Keratinocyte (primary cell): ENCODE measurements around the gene BAZ2B. TPM values are rescaled to one million over a fixed set of nuclear protein-coding genes. Genes with fewer than 3 reads are reported as not detected.
A peak's percentile ranks its signal among the peaks of the same experiment; 100 is the strongest.

Experiments used
- DNase-seq: peaks from one replicate; pipeline ENCODE4 v3.0.0-alpha.2; 2011; ENCODE audit warnings: low read depth, missing footprints, low spot score
- FAIRE-seq: peaks from 2 replicates; lab custom pipeline; 2011; peaks lifted over from hg19 to GRCh38; lab: Jason Lieb, UNC
- H2AFZ ChIP-seq: 2 replicates; pipeline ENCODE4 v1.6.0; 2012; ENCODE audit warnings: low read length, control low read depth, inconsistent platforms; ENCODE audit not compliant: control insufficient read depth
- H3K27ac ChIP-seq: 2 replicates; pipeline ENCODE4 v1.5.1; 2011; ENCODE audit warnings: low read length; ENCODE audit not compliant: control insufficient read depth, insufficient read depth
- H3K27me3 ChIP-seq: 3 replicates; pipeline ENCODE4 v1.6.0; 2011; ENCODE audit warnings: low read length; ENCODE audit not compliant: control insufficient read depth, insufficient read depth; ENCODE audit errors: extremely low read depth
- H3K36me3 ChIP-seq, 2 experiments: 2 replicates in 1 of 2; 3 replicates in 1 of 2; pipeline ENCODE4 v1.5.1; 2011; ENCODE audit warnings: low read length in 2 of 2, mild to moderate bottlenecking in 1 of 2; ENCODE audit not compliant: control insufficient read depth in 2 of 2, insufficient read depth in 2 of 2; ENCODE audit errors: extremely low read depth in 1 of 2
- H3K4me1 ChIP-seq: 3 replicates; pipeline ENCODE4 v1.5.1; 2011; ENCODE audit warnings: low read length; ENCODE audit not compliant: control insufficient read depth, insufficient read depth; ENCODE audit errors: extremely low read depth
- H3K4me2 ChIP-seq: 3 replicates; pipeline ENCODE4 v1.6.0; 2011; ENCODE audit warnings: low read depth, low read length; ENCODE audit not compliant: control insufficient read depth, insufficient read depth; ENCODE audit errors: extremely low read depth
- H3K4me3 ChIP-seq, 3 experiments: fragments of 200-600 bp in 1 of 3; sonication (generic) in 1 of 3; 2 replicates in 2 of 3; 3 replicates in 1 of 3; pipeline ENCODE4 v1.5.1; 2011 to 2016; ENCODE audit warnings: low read length in 3 of 3, mild to moderate bottlenecking in 3 of 3, control low read depth in 2 of 3, inconsistent platforms in 1 of 3, low read depth in 1 of 3, mixed read lengths in 1 of 3, mixed run types in 1 of 3, moderate library complexity in 1 of 3; ENCODE audit not compliant: control insufficient read depth in 2 of 3, insufficient read depth in 2 of 3; ENCODE audit errors: extremely low read depth in 1 of 3
- H3K79me2 ChIP-seq: 2 replicates; pipeline ENCODE4 v1.6.0; 2012; ENCODE audit warnings: low read length; ENCODE audit not compliant: control insufficient read depth, insufficient read depth
- H3K9ac ChIP-seq: 3 replicates; pipeline ENCODE4 v1.6.0; 2011; ENCODE audit warnings: low read length; ENCODE audit not compliant: control insufficient read depth, insufficient read depth; ENCODE audit errors: extremely low read depth
- H3K9me1 ChIP-seq: 3 replicates; pipeline ENCODE4 v1.6.0; 2011; ENCODE audit warnings: low read length; ENCODE audit not compliant: control insufficient read depth, insufficient read depth; ENCODE audit errors: extremely low read depth
- H3K9me3 ChIP-seq: 2 replicates; pipeline ENCODE4 v1.5.1; 2012; ENCODE audit warnings: low read depth, low read length; ENCODE audit not compliant: control insufficient read depth
- H4K20me1 ChIP-seq: 3 replicates; pipeline ENCODE4 v1.6.0; 2011; ENCODE audit warnings: low read length; ENCODE audit not compliant: control insufficient read depth, insufficient read depth; ENCODE audit errors: extremely low read depth
- EZH2 ChIP-seq: IDR thresholded peaks from one replicate; pipeline ENCODE4 v1.6.1; 2012; ENCODE audit warnings: inconsistent platforms, mild to moderate bottlenecking, low read length, moderate library complexity
- dilution Hi-C: fragments of 300-500 bp; cut with MboI; formaldehyde crosslinking; loops from one replicate; pipeline ENCODE4 v1.7.0; 2020; ENCODE audit warnings: low sequenced_read_pairs; ENCODE audit not compliant: extremely low pct_ligation_motif_present
- polyA plus RNA-seq, 5 experiments: library from polyadenylated mRNA; depleted of rRNA in 3 of 5; stranded (reverse) in 3 of 5; stranded (forward) in 1 of 5; unstranded in 1 of 5; fragments of >200 nt; gene quantifications; 1 replicate in 1 of 5; 2 replicates in 3 of 5; 3 replicates in 1 of 5; pipeline versions ENCODE4 v1.2.1 to v1.2.3, GENCODE V29; 2011 to 2012; ENCODE audit warnings: missing spikeins in 2 of 5, low read depth in 1 of 5, low replicate concordance in 1 of 5
- TF ChIP-seq, protein P1 (sequence below), 3 experiments: IDR thresholded peaks in 1 of 3; conservative IDR thresholded peaks in 1 of 3; optimal IDR thresholded peaks in 1 of 3; 2 replicates in 2 of 3; 3 replicates in 1 of 3; pipeline versions ENCODE3 to v1.5.1; 2011; ENCODE audit warnings: low read length in 3 of 3, mild to moderate bottlenecking in 3 of 3, moderate library complexity in 2 of 3, control low read depth in 1 of 3, inconsistent platforms in 1 of 3; ENCODE audit not compliant: insufficient read depth in 2 of 3; ENCODE audit errors: extremely low read depth in 1 of 3

Gene BAZ2B
- polyA plus RNA-seq, 1 donor (not counting 4 experiments of a cell fraction or from before 2014, with no cell fraction given), result 27.0 TPM

DNA sequence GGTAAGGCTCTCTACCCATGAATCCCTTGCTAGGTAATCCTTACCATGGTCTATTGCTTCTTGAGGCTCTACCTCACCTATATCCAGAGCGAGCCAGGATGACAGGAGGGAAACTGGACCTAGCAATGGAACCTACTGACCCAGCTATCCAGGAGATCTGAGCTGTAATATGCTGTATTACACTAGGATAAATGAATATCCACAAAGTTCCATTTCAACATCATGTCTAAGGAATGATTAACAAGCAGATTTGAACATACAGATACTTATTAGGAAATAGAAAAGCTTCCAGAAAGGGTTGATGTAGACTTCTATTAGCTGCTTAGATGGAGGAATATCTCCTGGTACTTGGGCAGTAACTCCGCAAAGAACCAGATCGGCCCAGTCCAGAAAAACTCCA lies 110.1 kb downstream of the BAZ2B start:
- H3K27ac ChIP-seq, result no peak overlapping the region
- FAIRE-seq (no peak), DNase-seq (no peak)
- no peak overlapping the region for H2AFZ ChIP-seq
- H3K9ac ChIP-seq, result no peak overlapping the region
- no peak for TF ChIP-seq EZH2
- TF ChIP-seq, protein P1, sequence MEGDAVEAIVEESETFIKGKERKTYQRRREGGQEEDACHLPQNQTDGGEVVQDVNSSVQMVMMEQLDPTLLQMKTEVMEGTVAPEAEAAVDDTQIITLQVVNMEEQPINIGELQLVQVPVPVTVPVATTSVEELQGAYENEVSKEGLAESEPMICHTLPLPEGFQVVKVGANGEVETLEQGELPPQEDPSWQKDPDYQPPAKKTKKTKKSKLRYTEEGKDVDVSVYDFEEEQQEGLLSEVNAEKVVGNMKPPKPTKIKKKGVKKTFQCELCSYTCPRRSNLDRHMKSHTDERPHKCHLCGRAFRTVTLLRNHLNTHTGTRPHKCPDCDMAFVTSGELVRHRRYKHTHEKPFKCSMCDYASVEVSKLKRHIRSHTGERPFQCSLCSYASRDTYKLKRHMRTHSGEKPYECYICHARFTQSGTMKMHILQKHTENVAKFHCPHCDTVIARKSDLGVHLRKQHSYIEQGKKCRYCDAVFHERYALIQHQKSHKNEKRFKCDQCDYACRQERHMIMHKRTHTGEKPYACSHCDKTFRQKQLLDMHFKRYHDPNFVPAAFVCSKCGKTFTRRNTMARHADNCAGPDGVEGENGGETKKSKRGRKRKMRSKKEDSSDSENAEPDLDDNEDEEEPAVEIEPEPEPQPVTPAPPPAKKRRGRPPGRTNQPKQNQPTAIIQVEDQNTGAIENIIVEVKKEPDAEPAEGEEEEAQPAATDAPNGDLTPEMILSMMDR (optimal IDR thresholded peaks at IDR 0.05 in 1 of 3, IDR thresholded peaks at IDR 0.05 in 1 of 3, conservative IDR thresholded peaks at IDR 0.05 in 1 of 3; ENCODE audit: extremely low read depth in 1 of 3, insufficient read depth in 2 of 3, low read length in 3 of 3), result no peak
- no peaks in the 10 kb centered on the region for H3K9me3 ChIP-seq
- H3K4me3 ChIP-seq, result no peak overlapping the region
- no peaks in the 10 kb centered on the region for H3K36me3 ChIP-seq
- H3K79me2 ChIP-seq, result peaks cover 7% of the 10 kb centered on the region
- dilution Hi-C loops, result no loop called here
- H3K9me1 ChIP-seq, result no peaks in the 10 kb centered on the region
- H4K20me1 ChIP-seq, result no peaks in the 10 kb centered on the region
- H3K4me1 ChIP-seq, result peaks cover 11% of the 10 kb centered on the region
- peak overlapping the region; percentile 11 for H3K4me2 ChIP-seq
- H3K27me3 ChIP-seq, result no peaks in the 10 kb centered on the region

DNA sequence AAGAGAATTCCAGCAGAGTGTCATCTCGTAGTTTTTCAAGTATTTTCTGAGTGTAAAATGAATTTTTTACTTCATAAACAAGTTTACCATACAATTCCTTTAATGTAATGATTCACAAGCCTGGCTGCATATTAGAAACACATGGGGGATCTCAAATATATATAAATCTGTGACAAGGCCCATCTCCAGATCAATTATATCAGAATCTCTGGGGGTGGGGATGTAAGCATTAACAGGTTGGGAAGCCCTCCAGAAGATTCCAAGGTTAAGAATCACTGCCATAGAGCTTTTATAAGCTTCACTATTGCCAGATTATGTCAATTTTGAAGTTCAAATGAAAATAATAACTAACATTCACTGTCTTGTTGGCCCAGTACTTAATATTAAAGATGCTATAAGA lies 111.2 kb downstream of the BAZ2B start:
- FAIRE-seq (no peak), DNase-seq (no peak)
- Histone ChIP-seq H3K4me2 (no peak overlapping the region), H3K4me1 (peaks cover 11% of the 10 kb centered on the region), H3K9me3 (no peaks in the 10 kb centered on the region), H3K27me3 (no peaks in the 10 kb centered on the region), H3K9ac (no peak overlapping the region), H3K36me3 (no peaks in the 10 kb centered on the region), H3K9me1 (no peaks in the 10 kb centered on the region), H3K4me3 (no peak overlapping the region), H2AFZ (no peak overlapping the region), H4K20me1 (no peaks in the 10 kb centered on the region), H3K79me2 (peaks cover 7% of the 10 kb centered on the region), H3K27ac (no peak overlapping the region)
- TF ChIP-seq, protein P1 (optimal IDR thresholded peaks at IDR 0.05 in 1 of 3, IDR thresholded peaks at IDR 0.05 in 1 of 3, conservative IDR thresholded peaks at IDR 0.05 in 1 of 3; ENCODE audit: extremely low read depth in 1 of 3, insufficient read depth in 2 of 3, low read length in 3 of 3), result no peak
- TF ChIP-seq EZH2, result no peak
- dilution Hi-C loops, result no loop called here
